Fibroblast of peridontal ligament (primary cell): ENCODE results near the gene LRBA.
"Not testable (repeated sequence)": the region's sequence is repeated elsewhere in the genome, so short reads cannot be mapped to it uniquely, and the experiment has no call there.

Experiments
- DNase-seq: peaks from one replicate; pipeline ENCODE4 v3.0.0-alpha.2; 2010; ENCODE audit errors: extremely low read depth

The LRBA gene

GRCh38 chr4:151014521-151015458, at the start of gene LRBA:
Gene LRBA, minus strand, starts transcription at chr4:151015284. Its CDS starts 642 bp downstream, at chr4:151014642.
- DNase-seq: peak; percentile 40

- DNase-seq: not testable (repeated sequence)
Measured at GRCh38 chr4:151063143-151063542, 48.1 kb upstream of the LRBA start.

- DNase-seq: no peak
Measured at GRCh38 chr4:151055539-151055938, 40.5 kb upstream of the LRBA start.

- no peak for DNase-seq
Measured at GRCh38 chr4:151052785-151053184, 37.7 kb upstream of the LRBA start.

GRCh38 chr4:151049430-151049884, 34.4 kb upstream of the LRBA start:
- DNase-seq: no peak

GRCh38 chr4:151048913-151049312, 33.8 kb upstream of the LRBA start:
- no peak for DNase-seq

- no peak for DNase-seq
Measured at GRCh38 chr4:151046609-151047008, 31.5 kb upstream of the LRBA start.

GRCh38 chr4:151045907-151046306, 30.8 kb upstream of the LRBA start:
- no peak for DNase-seq

- peak; percentile 9 for DNase-seq
Measured at GRCh38 chr4:151043803-151044515, 28.9 kb upstream of the LRBA start.

- DNase-seq: no peak
Measured at GRCh38 chr4:151039733-151040132, 24.6 kb upstream of the LRBA start.

GRCh38 chr4:151038452-151039157, 23.5 kb upstream of the LRBA start:
- no peak for DNase-seq

- DNase-seq: no peak
Measured at GRCh38 chr4:151035911-151036310, 20.8 kb upstream of the LRBA start.

GRCh38 chr4:151035328-151035727, 20.2 kb upstream of the LRBA start:
- no peak for DNase-seq

- DNase-seq: no peak
Measured at GRCh38 chr4:151034829-151035228, 19.7 kb upstream of the LRBA start.

- peak; percentile 54 for DNase-seq
Measured at GRCh38 chr4:151031831-151032605, 16.9 kb upstream of the LRBA start.

- no peak for DNase-seq
Measured at GRCh38 chr4:151029537-151029936, 14.5 kb upstream of the LRBA start.

GRCh38 chr4:151029006-151029405, 13.9 kb upstream of the LRBA start:
- not testable (repeated sequence) for DNase-seq

GRCh38 chr4:151025759-151026158, 10.7 kb upstream of the LRBA start:
- no peak for DNase-seq

GRCh38 chr4:151022586-151022985, 7.5 kb upstream of the LRBA start:
- no peak for DNase-seq

GRCh38 chr4:151021637-151022334, 6.7 kb upstream of the LRBA start:
- no peak for DNase-seq
